ENCODE results near the gene TNNI2. TPM values are rescaled to one million over a fixed set of nuclear protein-coding genes. Genes with fewer than 3 reads are reported as not detected.

TNNI2 gene
- total and polyA plus RNA-seq, 10 of the 15 experiments (the other 5 are each of a cell fraction or from before 2014, with no cell fraction given): 0.14 to 0.79 (median 0.37) TPM; not detected in 4

DNA sequence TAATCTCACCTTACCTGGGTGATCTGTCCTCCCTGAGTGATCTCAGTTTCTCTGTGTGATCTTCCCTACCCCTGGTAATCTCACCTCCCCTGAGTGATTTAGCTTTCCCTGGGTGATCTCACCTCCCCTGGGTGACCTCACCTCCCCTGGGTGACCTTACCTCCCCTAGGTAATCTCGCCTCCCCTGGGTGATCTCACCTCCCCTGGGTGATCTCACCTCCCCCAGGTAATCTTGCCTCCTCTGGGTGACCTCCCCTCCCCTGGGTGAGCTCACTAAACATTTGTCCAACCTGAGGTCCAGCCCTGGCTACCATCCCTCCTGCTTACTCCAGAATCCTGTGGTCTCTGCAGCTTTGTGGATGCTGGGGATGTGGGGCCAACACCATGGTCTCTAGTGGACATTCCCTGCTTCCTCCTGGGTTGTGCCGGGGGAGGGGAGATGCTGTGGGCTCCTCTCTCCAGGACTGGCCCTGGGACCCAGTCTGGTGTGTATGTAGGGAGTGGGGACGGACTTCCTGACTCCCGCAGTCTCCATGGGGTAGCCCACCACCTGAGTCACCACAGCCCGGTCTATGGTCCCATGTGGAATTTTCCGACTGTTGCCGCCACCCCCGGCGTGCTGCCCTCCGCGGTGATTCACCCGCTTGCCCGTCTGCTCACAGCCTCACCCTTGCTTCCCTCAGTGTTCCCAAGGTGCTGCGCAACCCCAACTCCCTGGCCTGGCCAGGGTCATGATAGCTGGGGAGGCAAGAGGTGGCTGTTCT is 24.0 kb downstream of the TNNI2 start:
- ChIA-PET RAD21 (ENCODE audit: unreplicated experiment) (no interaction called here), CTCF (no interaction called here), POLR2A (no interaction called here), SMC1A (ENCODE audit: uncharacterized antibody, unreplicated experiment) (no interaction called here)
- Histone ChIP-seq H3K79me2 (ENCODE audit: control insufficient read depth, insufficient read depth, low read length) (peaks cover 55% of the 10 kb centered on the region), H3K36me3 (ENCODE audit: control insufficient read depth in 2 of 2, insufficient read depth in 2 of 2, low read length in 1 of 2) (peaks cover 2 to 10% of the 10 kb centered on the region in 2 experiments; a peak in 3 of 4 replicates), H3K9me3 (replicated peaks; ENCODE audit: control insufficient read depth, insufficient read depth, low read length) (no peaks in the 10 kb centered on the region), H3K27ac (ENCODE audit: control insufficient read depth, insufficient read depth) (no peak overlapping the region), H3K27me3 (replicated peaks in 1 of 2; ENCODE audit: control insufficient read depth in 2 of 2, insufficient read depth in 2 of 2, low read length in 1 of 2) (no peaks in the 10 kb centered on the region), H4K20me1 (ENCODE audit: control insufficient read depth, insufficient read depth) (peaks cover 12% of the 10 kb centered on the region), H3K4me1 (ENCODE audit: control insufficient read depth, insufficient read depth, low read length) (peaks cover 3% of the 10 kb centered on the region; the same call in 1 of the 2 replicates), H3K4me2 (ENCODE audit: control insufficient read depth, insufficient read depth) (no peak overlapping the region), H3K9ac (ENCODE audit: control insufficient read depth, insufficient read depth, low read length) (no peak overlapping the region), H3K4me3 (no peak overlapping the region), H2AFZ (ENCODE audit: control insufficient read depth, low read depth, low read length) (no peak overlapping the region)
- in situ Hi-C loops (cut with MboI) (no loop called here), intact Hi-C loops (cut with micrococcal nuclease; ENCODE audit: unreplicated experiment) (no loop called here)
- FAIRE-seq (no peak), DNase-seq (ENCODE audit: low read depth, low spot score) (no peak), ATAC-seq (no peak)
- WGBS (ENCODE audit: insufficient coverage, insufficient replicate concordance, low lambda C conversion rate, missing lambda C conversion rate): 87% methylated on average over 14 of the region's 14 CpGs
- no TSS peak for BruUV-seq (replicated peaks)
- TF ChIP-seq, protein P1, sequence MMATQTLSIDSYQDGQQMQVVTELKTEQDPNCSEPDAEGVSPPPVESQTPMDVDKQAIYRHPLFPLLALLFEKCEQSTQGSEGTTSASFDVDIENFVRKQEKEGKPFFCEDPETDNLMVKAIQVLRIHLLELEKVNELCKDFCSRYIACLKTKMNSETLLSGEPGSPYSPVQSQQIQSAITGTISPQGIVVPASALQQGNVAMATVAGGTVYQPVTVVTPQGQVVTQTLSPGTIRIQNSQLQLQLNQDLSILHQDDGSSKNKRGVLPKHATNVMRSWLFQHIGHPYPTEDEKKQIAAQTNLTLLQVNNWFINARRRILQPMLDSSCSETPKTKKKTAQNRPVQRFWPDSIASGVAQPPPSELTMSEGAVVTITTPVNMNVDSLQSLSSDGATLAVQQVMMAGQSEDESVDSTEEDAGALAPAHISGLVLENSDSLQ (IDR thresholded peaks at IDR 0.05): no peak
- TF ChIP-seq POLR2AphosphoS5 (IDR thresholded peaks at IDR 0.05; ENCODE audit: low read length): 0 out of 2 replicates have a peak, but pooled peaks have one; percentile 35

DNA sequence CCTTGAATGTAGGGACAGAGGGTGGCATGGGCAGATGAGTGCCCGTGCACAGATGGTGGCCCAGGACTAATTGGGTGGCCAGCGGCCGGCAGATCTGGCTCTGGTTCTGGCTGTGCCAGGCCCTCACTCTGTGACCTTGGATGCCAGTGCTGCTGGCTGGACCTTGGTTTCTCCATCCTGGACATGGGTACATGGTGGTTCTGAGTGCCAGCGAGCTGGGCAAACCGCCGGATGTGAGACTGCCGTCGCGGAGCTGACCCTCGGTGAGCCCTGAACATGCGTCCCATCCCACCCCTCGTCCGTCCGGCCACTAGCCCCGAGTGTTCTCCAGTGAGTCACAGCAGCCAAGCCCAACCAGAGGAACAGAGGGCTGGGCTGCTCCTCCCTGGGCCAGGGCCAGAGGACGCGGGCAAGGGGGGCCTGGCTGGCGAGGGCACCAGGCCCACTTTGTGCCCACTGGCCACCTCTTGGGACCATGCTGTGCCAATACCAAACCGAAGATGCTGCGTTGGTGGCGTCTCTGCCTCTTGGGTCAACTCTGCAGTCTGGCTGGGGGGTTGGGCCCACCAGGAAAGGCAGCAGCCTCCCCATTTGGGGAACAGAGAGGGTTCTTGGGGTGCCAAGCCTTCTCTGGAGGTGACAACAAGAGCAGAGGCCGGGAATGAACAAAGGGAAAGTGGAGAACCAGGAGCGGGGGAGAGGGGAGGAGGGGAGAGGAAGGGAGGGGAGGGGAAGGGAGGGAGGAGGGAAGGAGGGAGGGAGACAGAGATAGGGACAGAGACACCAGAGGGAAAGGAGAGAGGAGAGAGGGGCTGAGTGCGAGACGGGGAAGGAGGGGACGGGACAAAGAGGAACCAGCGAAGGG is 24.8 kb downstream of the TNNI2 start:
- RAD21 ChIA-PET (ENCODE audit: unreplicated experiment): no interaction called here
- WGBS (ENCODE audit: insufficient coverage, insufficient replicate concordance, low lambda C conversion rate, missing lambda C conversion rate): 89% methylated on average over 25 of the region's 27 CpGs
- peaks cover 3% of the 10 kb centered on the region; the same call in 1 of the 2 replicates for H3K4me1 ChIP-seq (ENCODE audit: control insufficient read depth, insufficient read depth, low read length)
- no peak for FAIRE-seq
- H3K4me2 ChIP-seq (ENCODE audit: control insufficient read depth, insufficient read depth): no peak overlapping the region
- H3K4me3 ChIP-seq: no peak overlapping the region
- H3K36me3 ChIP-seq (ENCODE audit: control insufficient read depth in 2 of 2, insufficient read depth in 2 of 2, low read length in 1 of 2): peaks cover 2 to 10% of the 10 kb centered on the region in 2 experiments; a peak in 3 of 4 replicates
- SMC1A ChIA-PET (ENCODE audit: uncharacterized antibody, unreplicated experiment): no interaction called here
- H3K9ac ChIP-seq (ENCODE audit: control insufficient read depth, insufficient read depth, low read length): no peak overlapping the region
- TF ChIP-seq RBBP5 (conservative IDR thresholded peaks at IDR 0.05) (no peak), RB1 (IDR thresholded peaks at IDR 0.05; ENCODE audit: borderline replicate concordance) (no peak), POLR2A (IDR thresholded peaks at IDR 0.05; ENCODE audit: low read depth, low read length) (peak; percentile 38), SIN3A (IDR thresholded peaks at IDR 0.05; ENCODE audit: low read depth, low read length) (no peak), SRF (IDR thresholded peaks at IDR 0.05; ENCODE audit: low read depth in 2 of 2, low read length in 2 of 2) (no peak), ZNF622 (IDR thresholded peaks at IDR 0.05) (no peak), RELA (IDR thresholded peaks at IDR 0.05; ENCODE audit: borderline replicate concordance, partially characterized antibody) (no peak), SPI1 (IDR thresholded peaks at IDR 0.05; ENCODE audit: borderline replicate concordance, insufficient read depth, low read depth, low read length) (no peak)
- TF ChIP-seq, protein P1 (IDR thresholded peaks at IDR 0.05): no peak
- in situ Hi-C loops (cut with MboI): no loop called here
- DNase-seq (ENCODE audit: low read depth, low spot score): no peak
- H3K27ac ChIP-seq (ENCODE audit: control insufficient read depth, insufficient read depth): no peak overlapping the region
- POLR2A ChIA-PET: no interaction called here
- CTCF ChIA-PET: no interaction called here
- H4K20me1 ChIP-seq (ENCODE audit: control insufficient read depth, insufficient read depth): peaks cover 12% of the 10 kb centered on the region
- BruUV-seq (replicated peaks): no TSS peak
- H3K9me3 ChIP-seq (replicated peaks; ENCODE audit: control insufficient read depth, insufficient read depth, low read length): no peaks in the 10 kb centered on the region
- ATAC-seq: no peak
- H3K27me3 ChIP-seq (replicated peaks in 1 of 2; ENCODE audit: control insufficient read depth in 2 of 2, insufficient read depth in 2 of 2, low read length in 1 of 2): no peaks in the 10 kb centered on the region
- intact Hi-C loops (cut with micrococcal nuclease; ENCODE audit: unreplicated experiment): no loop called here
- H2AFZ ChIP-seq (ENCODE audit: control insufficient read depth, low read depth, low read length): no peak overlapping the region
- peaks cover 48% of the 10 kb centered on the region for H3K79me2 ChIP-seq (ENCODE audit: control insufficient read depth, insufficient read depth, low read length)
